Measurements from ENCODE around the gene C15orf62. TPM values are rescaled to one million over a fixed set of nuclear protein-coding genes. Genes with fewer than 3 reads are reported as not detected.
A peak's percentile ranks its signal among the peaks of the same experiment; 100 is the strongest.

The C15orf62 gene
- total RNA-seq, 1 donor from 2014 or later = not detected

DNA sequence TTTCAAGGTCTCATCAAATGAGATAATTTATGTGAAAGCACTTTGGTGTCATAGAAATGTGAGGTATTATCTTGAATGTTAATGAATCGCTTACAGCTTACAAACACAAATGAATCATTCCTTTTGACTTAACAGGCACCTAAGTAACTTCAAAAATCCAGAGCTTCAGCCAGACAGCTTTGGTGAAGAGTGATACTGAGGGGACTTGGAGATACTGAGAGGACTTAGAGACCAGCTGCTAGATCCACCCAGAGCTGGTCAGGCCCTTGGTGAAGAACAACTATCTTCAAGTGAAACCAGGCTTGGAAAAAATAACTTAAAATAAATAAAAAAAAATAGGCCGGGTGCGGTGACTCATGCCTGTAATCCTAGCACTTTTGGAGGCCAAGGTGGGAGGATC is 20.9 kb downstream of the C15orf62 start:
- Histone ChIP-seq H3K9me3 (ENCODE audit: control insufficient read depth in 3 of 3, low read length in 3 of 3) (no peaks in the 10 kb centered on the region), H3K4me3 (ENCODE audit: low read length in 3 of 3) (no peak overlapping the region), H3K27ac (ENCODE audit: low read depth, low read length) (no peak overlapping the region), H3K9ac (ENCODE audit: low read depth in 1 of 3, low read length in 3 of 3) (no peak overlapping the region), H3K27me3 (ENCODE audit: control insufficient read depth in 3 of 3, insufficient read depth in 3 of 3, low read length in 3 of 3) (no peaks in the 10 kb centered on the region), H3K4me1 (ENCODE audit: control insufficient read depth in 3 of 3, insufficient read depth in 3 of 3, low read length in 3 of 3) (peaks cover 6 to 16% (median 10%) of the 10 kb centered on the region in 3 donors), H3K36me3 (ENCODE audit: control insufficient read depth in 3 of 3, insufficient read depth in 3 of 3, low read length in 3 of 3) (peaks cover 0 to 6% (median 3%) of the 10 kb centered on the region in 3 donors)

DNA sequence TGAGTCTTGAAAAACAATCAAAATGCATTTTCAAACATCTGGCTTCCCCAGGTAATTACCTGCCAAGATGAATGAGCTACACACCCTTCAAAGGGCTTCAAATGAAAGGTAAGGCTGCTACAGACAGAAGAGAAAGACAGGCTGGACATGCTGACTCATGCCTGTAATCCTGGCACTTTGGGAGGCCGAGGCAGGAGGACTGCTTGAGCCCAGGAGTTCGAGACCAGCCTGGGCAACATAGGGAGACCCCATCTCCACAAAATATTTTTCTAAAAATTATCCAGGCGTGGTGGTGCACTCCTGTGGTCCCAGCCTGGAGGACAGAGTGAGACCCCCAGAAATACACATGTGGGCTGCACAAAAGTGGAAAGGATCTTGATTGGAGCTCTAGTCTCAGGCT is 22.6 kb downstream of the C15orf62 start:
- no peaks in the 10 kb centered on the region for H3K27me3 ChIP-seq (ENCODE audit: control insufficient read depth in 3 of 3, insufficient read depth in 3 of 3, low read length in 3 of 3)
- peaks cover 4 to 16% (median 6%) of the 10 kb centered on the region in 3 donors for H3K4me1 ChIP-seq (ENCODE audit: control insufficient read depth in 3 of 3, insufficient read depth in 3 of 3, low read length in 3 of 3)
- H3K27ac ChIP-seq (ENCODE audit: low read depth, low read length) = no peak overlapping the region
- no peaks in the 10 kb centered on the region for H3K9me3 ChIP-seq (ENCODE audit: control insufficient read depth in 3 of 3, low read length in 3 of 3)
- H3K36me3 ChIP-seq (ENCODE audit: control insufficient read depth in 3 of 3, insufficient read depth in 3 of 3, low read length in 3 of 3) = peaks cover 0 to 6% (median 3%) of the 10 kb centered on the region in 3 donors
- H3K9ac ChIP-seq (ENCODE audit: low read depth in 1 of 3, low read length in 3 of 3) = no peak overlapping the region
- no peak overlapping the region for H3K4me3 ChIP-seq (ENCODE audit: low read length in 3 of 3)

DNA sequence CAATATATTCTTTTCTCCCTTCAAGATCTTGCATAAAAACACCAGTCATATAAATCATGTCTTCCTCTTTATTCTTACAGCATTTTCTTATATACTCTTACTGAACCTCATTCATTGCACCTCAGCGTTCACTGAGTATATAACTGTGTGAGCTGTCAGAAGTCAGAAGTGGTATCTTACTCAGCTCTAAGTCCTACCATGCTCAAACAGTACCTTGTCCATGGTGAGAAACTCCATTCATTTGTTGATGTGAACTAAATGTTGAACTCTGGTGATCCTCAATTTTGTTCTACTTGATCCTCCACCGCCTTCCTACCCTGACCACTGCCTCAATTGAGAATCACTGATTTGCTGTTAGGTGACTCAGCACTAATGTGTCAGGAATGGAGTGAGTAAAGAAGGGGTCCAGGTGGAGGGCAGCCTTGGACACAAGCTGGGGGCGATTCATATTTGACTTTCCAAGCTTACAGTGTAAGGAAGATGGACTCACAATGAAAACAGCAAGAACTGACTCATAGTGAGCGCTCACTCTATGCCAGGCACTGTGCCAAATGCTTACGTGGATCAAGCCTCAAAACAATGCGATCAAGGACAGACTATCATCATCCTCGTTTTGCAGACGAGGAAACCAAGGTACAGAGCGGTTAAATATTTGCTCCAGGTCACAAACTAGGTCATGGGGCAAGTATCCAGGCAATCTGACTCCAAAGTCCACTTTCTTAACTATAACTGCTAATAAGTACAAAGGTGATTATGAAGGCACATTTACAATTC is 23.6 kb downstream of the C15orf62 start:
- Histone ChIP-seq H3K4me1 (ENCODE audit: control insufficient read depth in 3 of 3, insufficient read depth in 3 of 3, low read length in 3 of 3) (peaks cover 0 to 11% (median 6%) of the 10 kb centered on the region in 3 donors), H3K4me3 (ENCODE audit: low read length in 3 of 3) (no peak overlapping the region), H3K9me3 (ENCODE audit: control insufficient read depth in 3 of 3, low read length in 3 of 3) (no peaks in the 10 kb centered on the region), H3K36me3 (ENCODE audit: control insufficient read depth in 3 of 3, insufficient read depth in 3 of 3, low read length in 3 of 3) (peaks cover 0 to 7% (median 3%) of the 10 kb centered on the region in 3 donors), H3K27me3 (ENCODE audit: control insufficient read depth in 3 of 3, insufficient read depth in 3 of 3, low read length in 3 of 3) (no peaks in the 10 kb centered on the region), H3K27ac (ENCODE audit: low read depth, low read length) (no peak overlapping the region), H3K9ac (ENCODE audit: low read depth in 1 of 3, low read length in 3 of 3) (no peak overlapping the region)

- H3K27me3 ChIP-seq (ENCODE audit: control insufficient read depth in 3 of 3, insufficient read depth in 3 of 3, low read length in 3 of 3) = no peaks in the 10 kb centered on the region
- no peaks in the 10 kb centered on the region for H3K9me3 ChIP-seq (ENCODE audit: control insufficient read depth in 3 of 3, low read length in 3 of 3)
- no peak overlapping the region for H3K27ac ChIP-seq (ENCODE audit: low read depth, low read length)
- no peak overlapping the region for H3K4me3 ChIP-seq (ENCODE audit: low read length in 3 of 3)
- no peak overlapping the region for H3K9ac ChIP-seq (ENCODE audit: low read depth in 1 of 3, low read length in 3 of 3)
- peaks cover 0 to 10% (median 3%) of the 10 kb centered on the region in 3 donors for H3K36me3 ChIP-seq (ENCODE audit: control insufficient read depth in 3 of 3, insufficient read depth in 3 of 3, low read length in 3 of 3)
- H3K4me1 ChIP-seq (ENCODE audit: control insufficient read depth in 3 of 3, insufficient read depth in 3 of 3, low read length in 3 of 3) = peaks cover 0 to 6% (median 2%) of the 10 kb centered on the region in 3 donors
Measured at GRCh38 chr15:40796041-40796440, 26.3 kb downstream of the C15orf62 start.

GRCh38 chr15:40796512-40796911 is 26.7 kb downstream of the C15orf62 start:
- Histone ChIP-seq H3K27me3 (ENCODE audit: control insufficient read depth in 3 of 3, insufficient read depth in 3 of 3, low read length in 3 of 3) (no peaks in the 10 kb centered on the region), H3K9me3 (ENCODE audit: control insufficient read depth in 3 of 3, low read length in 3 of 3) (no peaks in the 10 kb centered on the region), H3K4me3 (ENCODE audit: low read length in 3 of 3) (no peak overlapping the region), H3K27ac (ENCODE audit: low read depth, low read length) (no peak overlapping the region), H3K4me1 (ENCODE audit: control insufficient read depth in 3 of 3, insufficient read depth in 3 of 3, low read length in 3 of 3) (peaks cover 0 to 6% (median 2%) of the 10 kb centered on the region in 3 donors), H3K36me3 (ENCODE audit: control insufficient read depth in 3 of 3, insufficient read depth in 3 of 3, low read length in 3 of 3) (peaks cover 0 to 10% (median 3%) of the 10 kb centered on the region in 3 donors), H3K9ac (ENCODE audit: low read depth in 1 of 3, low read length in 3 of 3) (no peak overlapping the region)

GRCh38 chr15:40799523-40799922 is 29.7 kb downstream of the C15orf62 start:
- Histone ChIP-seq H3K9ac (ENCODE audit: low read depth in 1 of 3, low read length in 3 of 3) (no peak overlapping the region), H3K9me3 (ENCODE audit: control insufficient read depth in 3 of 3, low read length in 3 of 3) (no peaks in the 10 kb centered on the region), H3K36me3 (ENCODE audit: control insufficient read depth in 3 of 3, insufficient read depth in 3 of 3, low read length in 3 of 3) (peaks cover 0 to 3% (median 0%) of the 10 kb centered on the region in 3 donors), H3K27me3 (ENCODE audit: control insufficient read depth in 3 of 3, insufficient read depth in 3 of 3, low read length in 3 of 3) (no peaks in the 10 kb centered on the region), H3K4me1 (ENCODE audit: control insufficient read depth in 3 of 3, insufficient read depth in 3 of 3, low read length in 3 of 3) (peaks cover 6 to 21% (median 18%) of the 10 kb centered on the region in 3 donors), H3K4me3 (ENCODE audit: low read length in 3 of 3) (no peak overlapping the region), H3K27ac (ENCODE audit: low read depth, low read length) (no peak overlapping the region)

- no peak overlapping the region for H3K27ac ChIP-seq (ENCODE audit: low read depth, low read length)
Measured at GRCh38 chr15:40803076-40803475, 33.3 kb downstream of the C15orf62 start.

DNA sequence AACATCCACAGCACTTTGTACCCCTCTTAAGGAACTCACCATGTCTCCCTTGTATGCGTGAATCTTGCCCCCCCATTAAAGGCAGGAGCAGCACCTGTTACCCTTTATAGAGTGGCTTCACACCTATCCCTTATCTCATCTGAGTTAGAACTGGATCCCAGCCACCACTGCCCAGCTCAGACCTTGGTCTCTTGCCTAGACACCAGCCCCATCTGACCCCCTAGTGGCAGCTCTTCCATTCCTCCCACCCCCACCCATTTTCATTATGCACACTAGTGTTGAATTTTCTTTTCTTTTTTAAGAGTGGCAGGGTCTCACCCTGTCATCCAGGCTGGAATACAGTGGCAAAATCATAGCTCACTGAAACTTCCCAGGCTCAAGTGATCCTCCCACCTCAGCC is 33.9 kb downstream of the C15orf62 start:
- Histone ChIP-seq H3K27ac (ENCODE audit: low read depth, low read length) (no peak overlapping the region), H3K4me1 (ENCODE audit: control insufficient read depth in 3 of 3, insufficient read depth in 3 of 3, low read length in 3 of 3) (peaks cover 20 to 38% (median 32%) of the 10 kb centered on the region in 3 donors), H3K36me3 (ENCODE audit: control insufficient read depth in 3 of 3, insufficient read depth in 3 of 3, low read length in 3 of 3) (peaks cover 0 to 2% (median 0%) of the 10 kb centered on the region in 3 donors), H3K27me3 (ENCODE audit: control insufficient read depth in 3 of 3, insufficient read depth in 3 of 3, low read length in 3 of 3) (no peaks in the 10 kb centered on the region), H3K9me3 (ENCODE audit: control insufficient read depth in 3 of 3, low read length in 3 of 3) (no peaks in the 10 kb centered on the region), H3K4me3 (ENCODE audit: low read length in 3 of 3) (no peak overlapping the region), H3K9ac (ENCODE audit: low read depth in 1 of 3, low read length in 3 of 3) (peak overlapping the region in 1 of 3 donors; percentile 28)

More at GRCh38 chr15:40803076-40803475, 33.3 kb downstream of the C15orf62 start:
- Histone ChIP-seq H3K9me3 (ENCODE audit: control insufficient read depth in 3 of 3, low read length in 3 of 3) (no peaks in the 10 kb centered on the region), H3K36me3 (ENCODE audit: control insufficient read depth in 3 of 3, insufficient read depth in 3 of 3, low read length in 3 of 3) (peaks cover 0 to 3% (median 2%) of the 10 kb centered on the region in 3 donors), H3K4me3 (ENCODE audit: low read length in 3 of 3) (no peak overlapping the region), H3K27me3 (ENCODE audit: control insufficient read depth in 3 of 3, insufficient read depth in 3 of 3, low read length in 3 of 3) (no peaks in the 10 kb centered on the region), H3K9ac (ENCODE audit: low read depth in 1 of 3, low read length in 3 of 3) (peak overlapping the region in 1 of 3 donors; percentile 28), H3K4me1 (ENCODE audit: control insufficient read depth in 3 of 3, insufficient read depth in 3 of 3, low read length in 3 of 3) (peaks cover 17 to 32% (median 32%) of the 10 kb centered on the region in 3 donors)

DNA sequence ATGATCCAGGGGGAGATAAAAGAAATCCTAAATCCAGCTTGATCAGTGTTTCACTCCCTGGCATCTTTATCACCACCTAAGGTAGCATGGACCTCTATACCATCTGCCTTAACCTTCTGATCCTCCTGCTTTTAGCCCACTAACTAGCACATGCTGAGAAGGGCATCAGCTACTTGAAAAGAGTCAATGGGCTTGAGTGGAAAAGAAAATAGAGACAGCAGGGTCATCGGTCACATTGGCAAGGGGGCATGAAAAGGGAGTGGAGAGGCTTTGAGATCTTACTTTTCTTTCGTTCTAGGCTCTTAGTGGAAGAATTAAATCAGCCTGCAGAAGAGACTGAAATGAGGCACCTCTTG is 36.9 kb downstream of the C15orf62 start:
- peak overlapping the region; percentile 93 to 100 (median 98) for H3K4me3 ChIP-seq (ENCODE audit: low read length in 3 of 3)
- H3K4me1 ChIP-seq (ENCODE audit: control insufficient read depth in 3 of 3, insufficient read depth in 3 of 3, low read length in 3 of 3) = peaks cover 20 to 39% (median 32%) of the 10 kb centered on the region in 3 donors
- peak overlapping the region; percentile 81 to 98 (median 98) for H3K9ac ChIP-seq (ENCODE audit: low read depth in 1 of 3, low read length in 3 of 3)
- H3K27ac ChIP-seq (ENCODE audit: low read depth, low read length) = peak overlapping the region; percentile 93
- peaks cover 12 to 18% (median 14%) of the 10 kb centered on the region in 3 donors for H3K36me3 ChIP-seq (ENCODE audit: control insufficient read depth in 3 of 3, insufficient read depth in 3 of 3, low read length in 3 of 3)
- no peaks in the 10 kb centered on the region for H3K9me3 ChIP-seq (ENCODE audit: control insufficient read depth in 3 of 3, low read length in 3 of 3)
- no peaks in the 10 kb centered on the region for H3K27me3 ChIP-seq (ENCODE audit: control insufficient read depth in 3 of 3, insufficient read depth in 3 of 3, low read length in 3 of 3)
